Epithelial cell of proximal tubule (primary cell): Measurements from ENCODE around the gene DDX51. TPM values are rescaled to one million over a fixed set of nuclear protein-coding genes. Genes with fewer than 3 reads are reported as not detected.
"Not testable (repeated sequence)": the region's sequence is repeated elsewhere in the genome, so short reads cannot be mapped to it uniquely, and the experiment has no call there.

Experiments
- DNase-seq: peaks from one replicate; pipeline ENCODE4 v3.0.0-alpha.2; 2011; ENCODE audit warnings: low read depth
- H3K4me3 ChIP-seq: 2 replicates; pipeline ENCODE4 v1.5.1; 2011; ENCODE audit warnings: low read depth, mild to moderate bottlenecking, low read length
- total RNA-seq: library from RNA; depleted of rRNA; stranded (reverse); fragments of >200 nt; gene quantifications from 2 replicates; pipeline ENCODE4 v1.2.3, GENCODE V29; 2015
- TF ChIP-seq, protein P1 (sequence below): conservative IDR thresholded peaks from 2 replicates; pipeline ENCODE4 v1.5.1; 2012; ENCODE audit warnings: low read depth, mild to moderate bottlenecking, low read length

The DDX51 gene
- total RNA-seq, 1 donor from 2014 or later, result 18.6 TPM

DNA sequence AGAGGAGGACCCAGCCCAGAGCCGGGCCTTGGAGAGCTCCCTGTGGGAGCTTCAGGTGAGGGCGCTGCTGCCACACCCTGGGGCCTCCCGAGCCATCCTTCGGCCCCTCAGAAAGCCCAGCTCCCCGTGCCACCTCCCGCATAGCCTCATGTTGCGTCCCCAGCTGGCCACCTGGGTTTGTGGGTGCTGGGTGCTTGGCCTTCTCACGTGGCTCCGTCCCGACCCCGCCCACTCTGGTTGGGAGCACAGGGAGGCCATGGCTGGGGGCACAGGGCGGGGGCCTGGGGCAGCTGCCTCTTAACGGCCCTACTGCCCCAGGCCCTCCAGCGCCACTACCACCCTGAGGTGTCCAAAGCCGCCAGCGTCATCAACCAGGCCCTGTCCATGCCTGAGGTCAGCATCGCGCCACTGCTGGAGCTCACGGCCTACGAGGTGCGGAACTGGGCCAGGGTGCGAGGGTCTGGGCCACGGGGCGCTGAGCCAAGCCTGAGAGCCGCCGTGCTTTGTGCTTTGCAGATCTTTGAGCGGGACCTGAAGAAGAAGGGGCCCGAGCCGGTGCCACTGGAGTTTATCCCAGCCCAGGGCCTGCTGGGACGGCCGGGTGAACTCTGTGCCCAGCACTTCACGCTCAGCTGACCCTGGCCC, 7.8 kb upstream of the DDX51 start:
- TF ChIP-seq, protein P1, sequence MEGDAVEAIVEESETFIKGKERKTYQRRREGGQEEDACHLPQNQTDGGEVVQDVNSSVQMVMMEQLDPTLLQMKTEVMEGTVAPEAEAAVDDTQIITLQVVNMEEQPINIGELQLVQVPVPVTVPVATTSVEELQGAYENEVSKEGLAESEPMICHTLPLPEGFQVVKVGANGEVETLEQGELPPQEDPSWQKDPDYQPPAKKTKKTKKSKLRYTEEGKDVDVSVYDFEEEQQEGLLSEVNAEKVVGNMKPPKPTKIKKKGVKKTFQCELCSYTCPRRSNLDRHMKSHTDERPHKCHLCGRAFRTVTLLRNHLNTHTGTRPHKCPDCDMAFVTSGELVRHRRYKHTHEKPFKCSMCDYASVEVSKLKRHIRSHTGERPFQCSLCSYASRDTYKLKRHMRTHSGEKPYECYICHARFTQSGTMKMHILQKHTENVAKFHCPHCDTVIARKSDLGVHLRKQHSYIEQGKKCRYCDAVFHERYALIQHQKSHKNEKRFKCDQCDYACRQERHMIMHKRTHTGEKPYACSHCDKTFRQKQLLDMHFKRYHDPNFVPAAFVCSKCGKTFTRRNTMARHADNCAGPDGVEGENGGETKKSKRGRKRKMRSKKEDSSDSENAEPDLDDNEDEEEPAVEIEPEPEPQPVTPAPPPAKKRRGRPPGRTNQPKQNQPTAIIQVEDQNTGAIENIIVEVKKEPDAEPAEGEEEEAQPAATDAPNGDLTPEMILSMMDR, result no peak
- DNase-seq, result no peak
- no peak overlapping the region for H3K4me3 ChIP-seq

DNA sequence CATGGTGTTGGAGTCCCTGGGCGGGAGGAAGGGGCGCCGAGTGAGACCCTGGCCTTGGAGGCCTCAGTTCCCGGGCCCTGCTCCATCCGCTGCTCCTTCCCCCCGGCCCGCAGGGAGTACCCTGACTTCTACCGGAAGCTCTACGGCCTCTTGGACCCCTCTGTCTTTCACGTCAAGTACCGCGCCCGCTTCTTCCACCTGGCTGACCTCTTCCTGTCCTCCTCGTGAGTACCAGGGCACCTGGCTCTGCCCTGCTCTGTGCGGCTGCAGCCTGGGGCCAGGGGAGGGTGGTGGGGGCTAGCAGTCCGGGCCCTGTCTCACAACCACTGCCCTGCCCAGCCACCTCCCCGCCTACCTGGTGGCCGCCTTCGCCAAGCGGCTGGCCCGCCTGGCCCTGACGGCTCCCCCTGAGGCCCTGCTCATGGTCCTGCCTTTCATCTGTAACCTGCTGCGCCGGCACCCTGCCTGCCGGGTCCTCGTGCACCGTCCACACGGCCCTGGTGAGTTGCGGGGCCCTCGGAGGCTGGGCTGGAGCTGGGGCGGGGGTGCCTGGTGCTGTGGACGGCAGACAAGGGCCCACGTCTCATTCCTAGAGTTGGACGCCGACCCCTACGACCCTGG, 7.1 kb upstream of the DDX51 start:
- TF ChIP-seq, protein P1, result no peak
- DNase-seq, result no peak
- H3K4me3 ChIP-seq, result no peak overlapping the region

DNA sequence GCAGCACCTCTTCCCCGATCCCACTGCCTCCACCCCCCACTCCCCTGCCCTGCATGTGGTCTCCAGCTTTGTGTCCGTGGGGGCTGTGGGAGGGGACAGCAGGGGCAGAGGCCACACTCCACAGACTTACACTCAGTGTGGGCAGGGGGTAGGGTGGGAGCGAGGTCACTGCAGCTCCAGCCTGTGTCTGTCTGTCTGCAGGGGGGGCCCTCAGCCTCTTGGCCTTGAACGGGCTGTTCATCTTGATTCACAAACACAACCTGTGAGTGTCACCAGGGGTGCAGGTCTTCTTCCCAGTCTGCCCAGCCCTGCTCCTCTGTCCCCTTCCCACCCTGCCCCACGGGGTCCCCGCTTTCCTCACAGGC, 6.6 kb upstream of the DDX51 start:
- H3K4me3 ChIP-seq, result no peak overlapping the region
- TF ChIP-seq, protein P1, result no peak
- DNase-seq, result no peak

DNA sequence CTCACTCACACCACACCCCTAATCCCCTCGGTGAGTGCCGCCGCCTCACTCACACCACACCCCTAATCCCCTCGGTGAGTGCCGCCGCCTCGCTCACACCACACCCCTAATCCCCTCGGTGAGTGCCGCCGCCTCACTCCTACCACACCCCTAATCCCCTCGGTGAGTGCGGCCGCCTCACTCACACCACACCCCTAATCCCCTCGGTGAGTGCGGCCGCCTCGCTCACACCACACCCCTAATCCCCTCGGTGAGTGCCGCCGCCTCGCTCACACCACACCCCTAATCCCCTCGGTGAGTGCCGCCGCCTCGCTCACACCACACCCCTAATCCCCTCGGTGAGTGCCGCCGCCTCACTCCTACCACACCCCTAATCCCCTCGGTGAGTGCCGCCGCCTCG, 5.4 kb upstream of the DDX51 start:
- H3K4me3 ChIP-seq, DNase-seq: not testable (repeated sequence)

DNA sequence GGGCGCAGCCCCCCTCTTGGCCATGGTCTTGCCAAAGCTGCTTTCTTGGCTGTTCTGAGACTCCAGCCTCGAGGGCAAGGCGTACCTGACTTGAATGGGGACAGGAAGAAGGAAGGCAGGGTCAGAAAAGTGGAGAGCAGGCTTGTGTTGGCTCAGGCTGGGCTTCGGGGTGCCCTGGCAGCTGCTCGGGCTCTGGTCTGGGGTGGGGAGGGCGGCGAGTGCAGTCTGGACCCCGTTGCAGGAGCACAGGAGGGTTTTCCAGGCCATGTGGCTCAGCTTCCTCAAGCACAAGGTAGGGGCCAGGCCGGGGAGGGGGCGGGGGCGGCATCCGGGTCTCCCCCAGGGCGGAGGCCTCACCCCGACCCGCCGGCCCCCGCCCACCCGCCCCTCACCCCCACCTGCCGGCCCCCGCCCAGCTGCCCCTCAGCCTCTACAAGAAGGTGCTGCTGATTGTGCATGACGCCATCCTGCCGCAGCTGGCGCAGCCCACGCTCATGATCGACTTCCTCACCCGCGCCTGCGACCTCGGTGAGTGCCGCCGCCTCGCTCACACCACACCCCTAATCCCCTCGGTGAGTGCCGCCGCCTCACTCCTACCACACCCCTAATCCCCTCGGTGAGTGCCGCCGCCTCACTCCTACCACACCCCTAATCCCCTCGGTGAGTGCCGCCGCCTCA, 4.4 kb upstream of the DDX51 start:
- TF ChIP-seq, protein P1, result no peak
- no peak for DNase-seq
- no peak overlapping the region for H3K4me3 ChIP-seq

DNA sequence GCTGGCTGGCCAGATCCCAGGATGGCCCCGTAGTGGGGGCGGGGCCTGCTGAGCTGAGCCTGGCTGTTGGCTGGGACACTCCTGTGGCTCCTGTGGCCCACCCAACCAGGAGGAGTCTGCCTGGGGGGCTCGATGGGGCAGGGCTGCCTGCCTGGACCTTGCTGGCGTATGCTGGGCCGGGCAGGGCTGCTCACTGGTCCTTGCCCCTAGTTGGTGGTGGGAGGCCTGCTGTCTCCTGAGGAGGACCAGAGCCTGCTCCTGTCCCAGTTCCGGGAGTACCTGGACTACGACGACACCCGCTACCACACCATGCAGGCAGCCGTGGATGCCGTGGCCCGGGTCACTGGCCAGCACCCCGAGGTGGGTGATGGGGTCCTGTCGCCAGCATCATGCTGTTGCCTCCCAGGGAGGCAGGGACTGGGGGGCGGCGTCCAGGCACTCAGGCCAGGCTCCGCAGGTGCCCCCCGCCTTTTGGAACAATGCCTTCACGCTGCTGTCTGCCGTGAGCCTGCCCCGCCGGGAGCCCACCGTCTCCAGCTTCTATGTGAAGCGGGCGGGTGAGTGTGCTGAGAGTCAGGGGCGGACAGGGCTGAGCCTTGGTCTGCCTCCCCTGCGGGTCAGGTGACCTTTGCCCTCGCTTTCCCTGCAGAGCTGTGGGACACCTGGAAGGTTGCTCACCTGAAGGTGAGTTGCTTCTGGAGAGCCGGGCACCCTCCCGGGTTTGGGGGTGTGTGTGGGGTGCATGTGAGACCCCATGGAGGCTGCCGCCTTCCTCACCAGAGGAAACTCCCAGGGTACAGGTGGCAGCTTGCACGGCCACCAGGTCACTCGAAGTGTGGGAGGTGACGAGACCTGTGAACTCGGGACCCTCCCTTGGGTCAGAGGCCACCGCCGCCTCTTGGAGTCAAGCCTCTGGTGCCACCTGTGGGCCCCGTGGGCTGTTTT, 3.6 kb upstream of the DDX51 start:
- TF ChIP-seq, protein P1, result no peak
- no peak for DNase-seq
- no peak overlapping the region for H3K4me3 ChIP-seq

DNA sequence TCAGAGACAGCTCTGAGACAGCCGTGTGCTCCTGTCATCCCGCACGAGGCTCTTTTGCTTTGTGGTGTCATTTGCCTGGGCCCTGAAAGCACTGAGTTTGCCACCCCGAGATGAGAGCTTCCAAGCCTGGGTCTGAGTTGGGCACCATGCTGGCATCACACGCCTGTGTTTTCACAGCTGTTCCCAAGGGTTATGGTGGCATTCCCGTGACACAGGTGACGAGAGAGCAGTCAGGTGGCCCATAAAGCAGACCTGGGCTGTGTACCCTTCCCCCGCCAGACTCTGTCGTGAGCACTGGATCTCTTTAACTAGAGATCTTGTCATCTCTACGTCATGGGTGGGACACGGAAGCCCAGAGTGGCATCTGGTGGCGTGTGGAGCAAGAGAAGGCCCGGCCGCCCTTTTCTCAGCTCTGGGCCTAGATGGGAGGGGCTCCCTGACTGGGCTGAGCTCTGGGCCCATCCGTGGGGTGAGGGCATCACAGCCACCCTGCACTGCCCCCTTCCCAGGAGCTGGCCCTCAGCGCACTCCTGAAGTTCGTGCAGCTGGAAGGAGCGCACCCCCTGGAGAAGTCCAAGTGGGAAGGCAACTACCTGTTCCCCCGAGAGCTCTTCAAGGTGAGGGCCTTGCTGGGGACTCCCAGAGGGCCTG, 2.8 kb upstream of the DDX51 start:
- TF ChIP-seq, protein P1, result no peak
- no peak overlapping the region for H3K4me3 ChIP-seq
- no peak for DNase-seq
